Measurements from ENCODE around the gene METTL4.

DNA sequence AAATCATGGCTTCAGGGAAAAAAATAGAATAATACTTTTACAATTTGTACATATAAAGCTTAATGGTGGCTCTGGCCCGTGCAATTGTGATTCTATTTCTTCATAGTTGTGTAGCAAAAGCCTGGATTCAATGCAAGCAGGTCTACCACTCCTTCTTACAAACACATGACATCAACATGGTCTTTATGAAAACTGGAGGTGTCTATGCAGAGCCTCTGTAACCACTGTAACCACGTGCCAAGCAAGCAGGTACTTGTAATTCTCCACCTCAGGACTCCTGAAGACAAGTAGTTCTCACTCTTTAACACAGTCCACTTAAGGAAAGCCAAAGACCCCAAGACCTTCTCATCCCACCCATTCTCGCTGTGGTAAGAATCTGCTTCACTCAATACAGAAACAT, 62.6 kb downstream of the METTL4 start:
- no peak for TF ChIP-seq CHD2 (IDR thresholded peaks at IDR 0.05; ENCODE audit: low read length, partially characterized antibody)
- TF ChIP-seq, protein P1, sequence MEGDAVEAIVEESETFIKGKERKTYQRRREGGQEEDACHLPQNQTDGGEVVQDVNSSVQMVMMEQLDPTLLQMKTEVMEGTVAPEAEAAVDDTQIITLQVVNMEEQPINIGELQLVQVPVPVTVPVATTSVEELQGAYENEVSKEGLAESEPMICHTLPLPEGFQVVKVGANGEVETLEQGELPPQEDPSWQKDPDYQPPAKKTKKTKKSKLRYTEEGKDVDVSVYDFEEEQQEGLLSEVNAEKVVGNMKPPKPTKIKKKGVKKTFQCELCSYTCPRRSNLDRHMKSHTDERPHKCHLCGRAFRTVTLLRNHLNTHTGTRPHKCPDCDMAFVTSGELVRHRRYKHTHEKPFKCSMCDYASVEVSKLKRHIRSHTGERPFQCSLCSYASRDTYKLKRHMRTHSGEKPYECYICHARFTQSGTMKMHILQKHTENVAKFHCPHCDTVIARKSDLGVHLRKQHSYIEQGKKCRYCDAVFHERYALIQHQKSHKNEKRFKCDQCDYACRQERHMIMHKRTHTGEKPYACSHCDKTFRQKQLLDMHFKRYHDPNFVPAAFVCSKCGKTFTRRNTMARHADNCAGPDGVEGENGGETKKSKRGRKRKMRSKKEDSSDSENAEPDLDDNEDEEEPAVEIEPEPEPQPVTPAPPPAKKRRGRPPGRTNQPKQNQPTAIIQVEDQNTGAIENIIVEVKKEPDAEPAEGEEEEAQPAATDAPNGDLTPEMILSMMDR (IDR thresholded peaks at IDR 0.05), result no peak
- no peak for TF ChIP-seq MAFK (IDR thresholded peaks at IDR 0.05; ENCODE audit: partially characterized antibody)
- TF ChIP-seq, protein P2, sequence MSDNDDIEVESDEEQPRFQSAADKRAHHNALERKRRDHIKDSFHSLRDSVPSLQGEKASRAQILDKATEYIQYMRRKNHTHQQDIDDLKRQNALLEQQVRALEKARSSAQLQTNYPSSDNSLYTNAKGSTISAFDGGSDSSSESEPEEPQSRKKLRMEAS (IDR thresholded peaks at IDR 0.05), result no peak
- TF ChIP-seq, protein P3, sequence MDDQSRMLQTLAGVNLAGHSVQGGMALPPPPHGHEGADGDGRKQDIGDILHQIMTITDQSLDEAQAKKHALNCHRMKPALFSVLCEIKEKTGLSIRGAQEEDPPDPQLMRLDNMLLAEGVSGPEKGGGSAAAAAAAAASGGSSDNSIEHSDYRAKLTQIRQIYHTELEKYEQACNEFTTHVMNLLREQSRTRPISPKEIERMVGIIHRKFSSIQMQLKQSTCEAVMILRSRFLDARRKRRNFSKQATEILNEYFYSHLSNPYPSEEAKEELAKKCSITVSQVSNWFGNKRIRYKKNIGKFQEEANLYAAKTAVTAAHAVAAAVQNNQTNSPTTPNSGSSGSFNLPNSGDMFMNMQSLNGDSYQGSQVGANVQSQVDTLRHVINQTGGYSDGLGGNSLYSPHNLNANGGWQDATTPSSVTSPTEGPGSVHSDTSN (IDR thresholded peaks at IDR 0.05), result no peak
- TF ChIP-seq POLR2A (IDR thresholded peaks at IDR 0.05; ENCODE audit: low read length), result no peak
- TF ChIP-seq ZSCAN20 (CRISPR knock-in tag; IDR thresholded peaks at IDR 0.05), result no peak
- no peak for TF ChIP-seq RFX5 (IDR thresholded peaks at IDR 0.05)
- TF ChIP-seq, protein P4, sequence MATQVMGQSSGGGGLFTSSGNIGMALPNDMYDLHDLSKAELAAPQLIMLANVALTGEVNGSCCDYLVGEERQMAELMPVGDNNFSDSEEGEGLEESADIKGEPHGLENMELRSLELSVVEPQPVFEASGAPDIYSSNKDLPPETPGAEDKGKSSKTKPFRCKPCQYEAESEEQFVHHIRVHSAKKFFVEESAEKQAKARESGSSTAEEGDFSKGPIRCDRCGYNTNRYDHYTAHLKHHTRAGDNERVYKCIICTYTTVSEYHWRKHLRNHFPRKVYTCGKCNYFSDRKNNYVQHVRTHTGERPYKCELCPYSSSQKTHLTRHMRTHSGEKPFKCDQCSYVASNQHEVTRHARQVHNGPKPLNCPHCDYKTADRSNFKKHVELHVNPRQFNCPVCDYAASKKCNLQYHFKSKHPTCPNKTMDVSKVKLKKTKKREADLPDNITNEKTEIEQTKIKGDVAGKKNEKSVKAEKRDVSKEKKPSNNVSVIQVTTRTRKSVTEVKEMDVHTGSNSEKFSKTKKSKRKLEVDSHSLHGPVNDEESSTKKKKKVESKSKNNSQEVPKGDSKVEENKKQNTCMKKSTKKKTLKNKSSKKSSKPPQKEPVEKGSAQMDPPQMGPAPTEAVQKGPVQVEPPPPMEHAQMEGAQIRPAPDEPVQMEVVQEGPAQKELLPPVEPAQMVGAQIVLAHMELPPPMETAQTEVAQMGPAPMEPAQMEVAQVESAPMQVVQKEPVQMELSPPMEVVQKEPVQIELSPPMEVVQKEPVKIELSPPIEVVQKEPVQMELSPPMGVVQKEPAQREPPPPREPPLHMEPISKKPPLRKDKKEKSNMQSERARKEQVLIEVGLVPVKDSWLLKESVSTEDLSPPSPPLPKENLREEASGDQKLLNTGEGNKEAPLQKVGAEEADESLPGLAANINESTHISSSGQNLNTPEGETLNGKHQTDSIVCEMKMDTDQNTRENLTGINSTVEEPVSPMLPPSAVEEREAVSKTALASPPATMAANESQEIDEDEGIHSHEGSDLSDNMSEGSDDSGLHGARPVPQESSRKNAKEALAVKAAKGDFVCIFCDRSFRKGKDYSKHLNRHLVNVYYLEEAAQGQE (IDR thresholded peaks at IDR 0.05), result no peak

Data from A549 (cell line).